ENCODE results near the gene AMY1B. TPM values are rescaled to one million over a fixed set of nuclear protein-coding genes. Genes with fewer than 3 reads are reported as not detected.
"Not testable (repeated sequence)": the region's sequence is repeated elsewhere in the genome, so short reads cannot be mapped to it uniquely, and the experiment has no call there.

The AMY1B gene
- total and polyA plus RNA-seq, 8 donors = 0.45 TPM; not detected in 7

- no CpG with 5 or more reads among the region's 5 CpGs for WGBS, 5 donors
- H3K4me3 ChIP-seq; intact Hi-C loops (cut with DNase I; ENCODE audit: low total_unique reads); H3K27me3 ChIP-seq; DNase-seq; H3K27ac ChIP-seq; H3K36me3 ChIP-seq; H3K9me3 ChIP-seq; H3K4me1 ChIP-seq: not testable (repeated sequence)
These were observed 40.5 kb downstream of the AMY1B start, which contains the start of gene AMY1A for GRCh38 chr1:103655460-103655859. Gene AMY1A, plus strand, starts transcription at chr1:103655760. Its CDS starts 571 bp downstream, at chr1:103656331.

GRCh38 chr1:103654133-103654532 is 41.9 kb downstream of the AMY1B start:
- DNase-seq; H3K9me3 ChIP-seq; H3K36me3 ChIP-seq; H3K4me3 ChIP-seq; H3K27ac ChIP-seq; H3K27me3 ChIP-seq; H3K4me1 ChIP-seq; intact Hi-C loops (cut with DNase I; ENCODE audit: low total_unique reads): not testable (repeated sequence)
- WGBS, 5 donors = no CpG with 5 or more reads among the region's 6 CpGs

- no CpG with 5 or more reads among the region's 4 CpGs for WGBS, 5 donors
- H3K4me1 ChIP-seq; H3K9me3 ChIP-seq; H3K27me3 ChIP-seq; H3K36me3 ChIP-seq; H3K27ac ChIP-seq; intact Hi-C loops (cut with DNase I; ENCODE audit: low total_unique reads); H3K4me3 ChIP-seq; DNase-seq: not testable (repeated sequence)
These were observed 45.1 kb downstream of the AMY1B start for GRCh38 chr1:103650889-103651288.

GRCh38 chr1:103650305-103650704 is 45.7 kb downstream of the AMY1B start:
- H3K9me3 ChIP-seq; intact Hi-C loops (cut with DNase I; ENCODE audit: low total_unique reads); H3K36me3 ChIP-seq; DNase-seq; H3K27me3 ChIP-seq; H3K4me3 ChIP-seq; H3K27ac ChIP-seq; H3K4me1 ChIP-seq: not testable (repeated sequence)
- no CpG with 5 or more reads among the region's 3 CpGs for WGBS, 5 donors

- intact Hi-C loops (cut with DNase I; ENCODE audit: low total_unique reads); H3K27me3 ChIP-seq; H3K4me1 ChIP-seq; H3K4me3 ChIP-seq; DNase-seq; H3K36me3 ChIP-seq; H3K9me3 ChIP-seq; H3K27ac ChIP-seq: not testable (repeated sequence)
- WGBS, 5 donors = no CpG with 5 or more reads among the region's 3 CpGs
These were observed 52.1 kb downstream of the AMY1B start for GRCh38 chr1:103643908-103644307.

GRCh38 chr1:103641194-103641593 is 54.8 kb downstream of the AMY1B start:
- no CpG with 5 or more reads among the region's 3 CpGs for WGBS, 5 donors
- H3K36me3 ChIP-seq; intact Hi-C loops (cut with DNase I; ENCODE audit: low total_unique reads); H3K27me3 ChIP-seq; H3K4me3 ChIP-seq; H3K4me1 ChIP-seq; H3K9me3 ChIP-seq; DNase-seq; H3K27ac ChIP-seq: not testable (repeated sequence)

Small RNAs within 50 kb of the gene (small RNA-seq; reads per million reads assigned to genes)
- gene AC105272.1 = 0 reads per million in 4 donors

Other genes starting within 250 kb of the AMY1B start
- gene RNPC3, start 170.5 kb downstream of the AMY1B start, total RNA-seq = 10 to 100 TPM; 26.8 to 46.7 (median 41.4) TPM
- gene RNPC3, start 170.5 kb downstream of the AMY1B start, polyA plus RNA-seq = 1 to 10 TPM; 4.7 to 7.4 (median 5.5) TPM
- 10 to 100 TPM in 3 of 5 donors, 1 to 10 TPM in 2; 5.2 to 91.0 (median 19.2) TPM for gene AMY2B, start 124.6 kb downstream of the AMY1B start, total RNA-seq
- 10 to 100 TPM in 1 of 3 donors, 1 to 10 TPM in 2; 2.0 to 22.1 (median 5.0) TPM for gene AMY2B, start 124.6 kb downstream of the AMY1B start, polyA plus RNA-seq
- not detected for gene AMY2A, start 78.8 kb downstream of the AMY1B start, total RNA-seq
- 1 to 10 TPM in 2 of 3 donors, under 1 TPM in 1; 0.13 to 2.3 (median 2.1) TPM for gene AMY2A, start 78.8 kb downstream of the AMY1B start, polyA plus RNA-seq
- gene AMY1A, start 40.5 kb downstream of the AMY1B start, total RNA-seq = not detected
- gene AMY1A, start 40.5 kb downstream of the AMY1B start, polyA plus RNA-seq = not detected
- gene AMY1C, start 53.7 kb upstream of the AMY1B start, total RNA-seq = not detected
- gene AMY1C, start 53.7 kb upstream of the AMY1B start, polyA plus RNA-seq = not detected